ENCODE data around the gene TM9SF1.

Gene TM9SF1

DNA sequence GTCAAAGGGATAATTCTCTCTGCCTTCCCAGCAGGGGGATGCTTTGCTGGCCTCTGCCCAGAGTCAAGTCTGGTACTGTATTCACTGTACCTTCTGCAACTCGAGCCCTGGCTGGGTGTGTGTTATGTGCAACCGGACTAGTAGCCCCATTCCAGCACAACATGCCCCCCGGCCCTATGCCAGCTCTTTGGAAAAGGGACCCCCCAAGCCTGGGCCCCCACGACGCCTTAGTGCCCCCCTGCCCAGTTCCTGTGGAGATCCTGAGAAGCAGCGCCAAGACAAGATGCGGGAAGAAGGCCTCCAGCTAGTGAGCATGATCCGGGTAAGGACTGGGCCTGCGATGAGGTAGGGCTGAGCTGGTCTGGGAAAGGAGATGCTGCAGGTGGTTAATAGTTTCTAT lies 44.7 kb downstream of the TM9SF1 start:
- no peak for DNase-seq

GRCh38 chr14:24150061-24150460 lies 45.2 kb downstream of the TM9SF1 start:
- no peak for DNase-seq

DNA sequence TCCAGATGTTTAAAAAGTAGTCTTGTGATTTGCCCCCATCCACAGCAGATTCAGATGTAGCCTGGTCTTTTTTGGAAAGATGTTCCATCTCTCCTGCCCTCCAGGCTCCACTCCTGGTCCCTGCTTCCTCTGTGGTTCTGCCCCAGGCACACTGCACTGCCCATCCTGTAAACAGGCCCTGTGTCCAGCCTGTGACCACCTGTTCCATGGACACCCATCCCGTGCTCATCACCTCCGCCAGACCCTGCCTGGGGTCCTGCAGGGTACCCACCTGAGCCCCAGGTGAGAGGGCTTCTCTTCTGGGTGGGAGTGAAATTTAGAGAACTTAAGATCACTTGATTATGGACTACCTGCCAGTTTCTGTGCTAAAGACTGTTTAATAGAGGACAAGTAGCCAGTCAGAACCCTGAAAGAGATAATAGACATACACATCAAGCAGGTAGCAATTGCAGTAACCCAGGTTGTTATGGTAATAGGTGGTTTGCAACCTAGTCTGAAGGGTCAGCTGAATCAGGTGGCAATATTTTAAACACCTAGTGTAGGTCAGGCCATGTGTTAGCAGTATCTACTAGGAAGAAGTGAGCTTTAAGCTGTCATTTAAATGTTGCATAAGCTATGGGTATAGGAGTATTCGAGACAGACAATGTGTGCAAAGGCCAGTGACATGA lies 45.8 kb downstream of the TM9SF1 start:
- DNase-seq: no peak

- no peak for DNase-seq
Measured at GRCh38 chr14:24147761-24148428, 47.3 kb downstream of the TM9SF1 start.

GRCh38 chr14:24146978-24147760 lies 48.1 kb downstream of the TM9SF1 start, which contains the start of gene RNF31:
Gene RNF31 (plus strand): TSS chr14:24147498. CDS start chr14:24147699, 201 bp downstream.
- peak; percentile 99 for DNase-seq

DNA sequence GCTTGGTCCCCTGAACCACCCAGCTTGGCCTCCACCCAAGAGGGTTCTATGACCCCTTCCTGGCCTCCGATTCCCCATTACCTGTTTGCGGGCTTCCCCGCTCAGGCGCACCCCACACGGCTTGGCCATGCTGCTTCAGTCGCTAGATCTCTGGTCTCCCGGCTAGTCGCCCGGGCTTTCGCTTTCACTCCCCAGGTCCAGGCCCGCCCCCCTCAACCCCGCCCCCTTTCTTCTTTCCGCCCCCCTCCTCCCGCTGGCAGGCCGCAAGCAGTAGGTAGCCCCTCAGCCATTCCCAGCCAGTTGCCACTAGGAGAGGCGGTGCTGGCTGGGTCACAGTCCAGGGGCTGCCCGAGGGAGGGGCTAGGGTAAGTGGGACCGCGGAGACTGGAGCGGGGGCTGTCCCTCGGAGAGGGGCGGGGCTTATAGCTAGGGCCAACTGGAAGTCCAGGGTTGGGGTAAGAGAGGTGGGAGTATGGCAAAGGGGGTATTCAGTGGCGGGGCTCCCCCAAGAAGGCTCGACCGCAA lies 48.7 kb downstream of the TM9SF1 start, which contains the start of gene PSME2:
Gene PSME2, minus strand, starts transcription at position 158 of the 525 bp plus-strand sequence. Its CDS starts 29 bp downstream, at position 129.
- peak; percentile 86 for DNase-seq

- no peak for DNase-seq
Measured at GRCh38 chr14:24145690-24146452, 49.4 kb downstream of the TM9SF1 start.

DNA sequence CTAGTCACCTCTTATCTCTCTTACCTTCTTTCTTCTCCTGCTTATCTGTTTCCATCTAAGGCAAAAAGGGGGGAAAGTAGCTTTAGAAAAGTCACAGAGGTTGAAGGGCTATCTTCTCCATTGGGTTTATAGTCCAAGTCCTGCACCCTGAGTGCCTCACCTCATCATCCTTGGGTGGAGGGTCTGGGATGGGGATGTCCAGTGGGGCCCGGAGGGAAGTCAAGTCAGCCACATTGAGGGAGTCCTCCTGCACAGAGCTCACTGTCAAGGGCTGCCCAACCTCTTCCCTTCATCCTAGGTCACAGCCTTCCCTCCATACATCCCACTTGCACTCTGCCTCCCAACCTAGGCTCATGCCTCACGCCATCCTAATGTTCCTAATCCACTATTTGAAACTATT lies 50.0 kb downstream of the TM9SF1 start:
- DNase-seq: no peak

DNA sequence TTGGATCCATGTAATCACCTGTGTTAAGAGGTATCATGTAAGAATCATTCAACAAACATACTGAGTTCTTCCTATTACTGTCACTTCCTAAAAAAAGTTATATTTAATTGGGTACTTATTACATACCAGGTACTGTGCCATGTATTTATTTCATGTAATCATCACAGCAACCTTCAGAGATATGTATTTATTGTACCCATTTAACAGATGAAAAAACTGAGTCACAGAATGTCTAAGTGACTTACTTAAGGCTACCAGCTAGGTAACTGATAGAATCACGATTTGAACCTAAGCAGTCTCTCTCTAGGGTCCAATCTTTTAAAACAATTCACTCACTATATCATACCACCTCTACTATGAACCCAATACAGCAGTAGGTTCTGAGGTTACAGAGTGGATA lies 50.8 kb downstream of the TM9SF1 start:
- DNase-seq: no peak

DNA sequence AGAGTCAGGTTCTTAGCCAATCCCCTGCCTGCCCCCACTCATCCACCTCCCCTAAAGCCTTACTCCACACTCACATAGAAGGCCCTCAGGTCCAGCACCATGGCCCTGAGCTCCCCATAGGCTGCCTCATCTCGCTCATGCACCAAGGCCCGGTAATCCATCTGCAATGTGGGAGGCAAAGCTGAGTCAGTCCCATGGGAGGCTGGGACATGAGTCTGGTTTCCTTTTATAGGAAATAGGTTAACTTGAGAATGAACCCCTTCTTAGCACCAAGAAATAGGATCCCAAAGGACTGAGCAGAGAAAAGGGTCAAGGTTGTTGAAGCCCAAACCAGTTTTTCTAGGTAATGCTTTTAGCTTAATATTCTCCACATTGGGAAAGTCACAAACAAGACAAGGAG lies 51.7 kb downstream of the TM9SF1 start:
- DNase-seq: no peak

- peak; percentile 100 for DNase-seq
Measured at GRCh38 chr14:24141097-24141880, 54.0 kb downstream of the TM9SF1 start, which contains the start of gene EMC9. Gene EMC9 (minus strand): TSS chr14:24141591. CDS start chr14:24141304, 287 bp downstream.

DNA sequence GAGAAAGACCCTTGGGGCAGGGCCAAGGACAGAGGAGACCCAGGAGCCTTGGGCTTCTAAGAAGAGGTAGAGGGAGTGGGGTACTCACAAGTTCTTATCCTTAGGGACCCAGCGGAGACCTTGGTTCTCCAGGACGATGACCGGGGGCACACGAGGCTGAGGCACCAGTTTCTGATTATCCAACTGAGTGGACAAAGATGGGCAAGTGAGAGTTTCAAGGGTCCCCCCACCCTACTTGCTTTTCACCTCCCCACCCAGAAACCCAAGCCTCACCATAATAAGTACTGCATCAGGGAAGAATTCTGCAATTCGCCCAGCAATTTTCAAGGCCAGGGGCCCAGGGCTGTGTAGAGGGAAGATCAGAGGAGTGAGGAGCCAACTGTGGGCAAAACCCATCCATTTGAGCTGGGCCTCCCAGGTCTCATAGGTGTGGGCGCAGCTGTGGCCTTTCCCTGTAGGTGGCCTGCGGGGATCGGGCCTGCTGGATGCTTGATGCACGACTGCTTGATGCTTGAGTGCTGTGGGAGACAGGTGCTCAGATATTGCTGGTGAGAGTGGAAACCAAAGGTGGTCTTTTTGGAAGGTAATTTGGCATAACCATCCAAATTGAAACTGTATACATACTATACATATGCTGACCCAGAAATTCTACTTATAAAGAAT lies 55.8 kb downstream of the TM9SF1 start:
- DNase-seq: peak; percentile 25
